ENCODE measurements around the gene NFAT5. TPM values are rescaled to one million over a fixed set of nuclear protein-coding genes. Genes with fewer than 3 reads are reported as not detected.

Gene NFAT5
- total and polyA plus RNA-seq, 3 donors from 2014 or later = 20.5 to 101 (median 72.4) TPM

DNA sequence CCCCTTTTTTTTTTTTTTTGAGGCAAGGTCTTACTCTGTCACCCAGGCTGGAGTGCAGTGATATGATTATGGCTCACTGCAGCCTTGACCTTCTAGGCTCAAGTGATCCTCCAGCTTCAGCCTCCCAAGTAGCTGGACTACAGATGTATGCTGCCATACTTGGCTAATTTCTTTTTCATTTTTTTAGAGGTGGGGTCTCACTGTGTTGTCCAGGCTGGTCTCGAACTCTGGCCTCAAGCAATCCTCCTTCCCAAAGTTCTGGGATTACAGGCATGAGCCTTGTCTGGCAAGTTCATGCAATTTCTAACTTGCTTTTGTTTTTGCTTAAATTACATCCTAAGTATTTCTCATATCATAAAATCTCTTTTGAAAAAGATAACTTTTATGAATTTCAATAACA lies 33.8 kb upstream of the NFAT5 start:
- TF ChIP-seq, protein P1, sequence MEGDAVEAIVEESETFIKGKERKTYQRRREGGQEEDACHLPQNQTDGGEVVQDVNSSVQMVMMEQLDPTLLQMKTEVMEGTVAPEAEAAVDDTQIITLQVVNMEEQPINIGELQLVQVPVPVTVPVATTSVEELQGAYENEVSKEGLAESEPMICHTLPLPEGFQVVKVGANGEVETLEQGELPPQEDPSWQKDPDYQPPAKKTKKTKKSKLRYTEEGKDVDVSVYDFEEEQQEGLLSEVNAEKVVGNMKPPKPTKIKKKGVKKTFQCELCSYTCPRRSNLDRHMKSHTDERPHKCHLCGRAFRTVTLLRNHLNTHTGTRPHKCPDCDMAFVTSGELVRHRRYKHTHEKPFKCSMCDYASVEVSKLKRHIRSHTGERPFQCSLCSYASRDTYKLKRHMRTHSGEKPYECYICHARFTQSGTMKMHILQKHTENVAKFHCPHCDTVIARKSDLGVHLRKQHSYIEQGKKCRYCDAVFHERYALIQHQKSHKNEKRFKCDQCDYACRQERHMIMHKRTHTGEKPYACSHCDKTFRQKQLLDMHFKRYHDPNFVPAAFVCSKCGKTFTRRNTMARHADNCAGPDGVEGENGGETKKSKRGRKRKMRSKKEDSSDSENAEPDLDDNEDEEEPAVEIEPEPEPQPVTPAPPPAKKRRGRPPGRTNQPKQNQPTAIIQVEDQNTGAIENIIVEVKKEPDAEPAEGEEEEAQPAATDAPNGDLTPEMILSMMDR (IDR thresholded peaks at IDR 0.05) = no peak
- TF ChIP-seq POLR2A (IDR thresholded peaks at IDR 0.05) = no peak
- no peaks in the 10 kb centered on the region for H3K36me3 ChIP-seq (ENCODE audit: low read depth, missing control alignments)
- 73 to 88% methylated on average over 1 of the region's 1 CpG for WGBS, 2 donors
- intact Hi-C loops (cut with DNase I; ENCODE audit: low total_unique reads) = no loop called here
- H3K4me1 ChIP-seq = peaks cover 5% of the 10 kb centered on the region
- no peak overlapping the region for H3K27ac ChIP-seq
- no peaks in the 10 kb centered on the region for H3K9me3 ChIP-seq
- DNase-seq = no peak
- H3K4me3 ChIP-seq = no peak overlapping the region
- no peaks in the 10 kb centered on the region for H3K27me3 ChIP-seq

DNA sequence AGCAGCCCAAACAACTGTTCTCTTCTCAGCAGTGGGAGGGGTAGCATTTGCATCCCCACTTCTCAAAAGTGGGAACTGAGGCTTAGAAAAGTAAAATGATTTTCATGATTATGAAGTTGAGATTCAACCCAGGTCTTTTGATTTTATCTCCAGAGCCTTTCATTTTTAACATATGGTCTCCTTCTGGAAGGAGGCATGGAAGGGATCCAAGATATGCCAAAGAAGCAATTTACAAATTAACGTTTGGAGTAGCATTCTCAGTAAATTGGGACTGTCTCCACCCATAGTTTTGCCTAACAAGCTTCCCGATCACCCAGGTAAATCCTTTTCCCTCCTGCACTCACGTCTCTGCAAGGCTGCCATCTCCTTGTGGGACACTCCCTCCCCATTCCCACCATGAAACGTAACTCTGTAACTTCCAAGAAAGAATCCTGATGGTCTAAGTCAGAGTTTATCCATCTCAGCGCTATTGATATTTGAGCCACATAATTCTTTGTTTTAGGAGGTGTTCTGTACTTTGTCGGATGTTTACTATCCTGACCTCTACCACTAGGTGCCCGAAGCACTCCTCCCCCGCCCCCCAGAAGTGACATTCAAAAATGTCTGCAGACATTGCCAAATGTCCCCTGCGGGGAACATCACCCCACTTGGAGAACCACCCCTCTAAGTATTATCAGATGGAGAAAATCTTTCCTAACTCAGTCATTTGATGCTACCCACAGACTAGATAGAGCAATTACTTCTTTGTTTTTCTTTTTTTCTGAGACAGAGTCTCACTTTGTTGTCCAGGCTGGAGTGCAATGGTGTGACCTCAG lies 32.9 kb upstream of the NFAT5 start:
- intact Hi-C loops (cut with DNase I; ENCODE audit: low total_unique reads) = no loop called here
- H3K36me3 ChIP-seq (ENCODE audit: low read depth, missing control alignments) = no peaks in the 10 kb centered on the region
- 58% methylated on average over 9 of the region's 9 CpGs for WGBS, 2 donors
- no peaks in the 10 kb centered on the region for H3K9me3 ChIP-seq
- H3K4me1 ChIP-seq = peaks cover 5% of the 10 kb centered on the region
- TF ChIP-seq, protein P1 (IDR thresholded peaks at IDR 0.05) = no peak
- no peak for TF ChIP-seq POLR2A (IDR thresholded peaks at IDR 0.05)
- no peak overlapping the region for H3K4me3 ChIP-seq
- DNase-seq = no peak
- no peak overlapping the region for H3K27ac ChIP-seq
- no peaks in the 10 kb centered on the region for H3K27me3 ChIP-seq

DNA sequence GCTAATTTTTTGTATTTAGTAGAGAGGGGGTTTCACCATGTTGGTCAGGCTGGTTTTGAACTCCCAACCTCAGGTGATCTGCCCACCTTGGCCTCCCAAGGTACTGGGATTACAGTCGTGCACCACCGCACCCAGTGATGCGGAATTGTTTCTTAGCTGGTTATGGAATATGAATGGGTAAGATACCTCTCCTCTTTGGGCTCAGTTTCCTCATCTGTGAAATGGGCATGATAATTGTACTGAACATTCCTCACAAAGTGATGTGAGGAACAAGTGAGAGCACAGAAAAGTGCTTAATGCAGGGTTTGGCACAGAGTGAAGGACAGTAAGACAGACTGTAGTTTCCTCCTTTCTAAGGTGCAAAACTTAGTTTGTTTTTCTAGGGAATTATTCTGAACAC lies 31.0 kb upstream of the NFAT5 start:
- Histone ChIP-seq H3K27ac (no peak overlapping the region), H3K27me3 (no peaks in the 10 kb centered on the region), H3K9me3 (no peaks in the 10 kb centered on the region), H3K36me3 (ENCODE audit: low read depth, missing control alignments) (no peaks in the 10 kb centered on the region), H3K4me1 (peaks cover 5% of the 10 kb centered on the region), H3K4me3 (no peak overlapping the region)
- DNase-seq = no peak
- TF ChIP-seq, protein P1 (IDR thresholded peaks at IDR 0.05) = no peak
- no peak for TF ChIP-seq POLR2A (IDR thresholded peaks at IDR 0.05)
- WGBS, 2 donors = 92 to 96% methylated on average over 3 of the region's 3 CpGs
- intact Hi-C loops (cut with DNase I; ENCODE audit: low total_unique reads) = no loop called here

DNA sequence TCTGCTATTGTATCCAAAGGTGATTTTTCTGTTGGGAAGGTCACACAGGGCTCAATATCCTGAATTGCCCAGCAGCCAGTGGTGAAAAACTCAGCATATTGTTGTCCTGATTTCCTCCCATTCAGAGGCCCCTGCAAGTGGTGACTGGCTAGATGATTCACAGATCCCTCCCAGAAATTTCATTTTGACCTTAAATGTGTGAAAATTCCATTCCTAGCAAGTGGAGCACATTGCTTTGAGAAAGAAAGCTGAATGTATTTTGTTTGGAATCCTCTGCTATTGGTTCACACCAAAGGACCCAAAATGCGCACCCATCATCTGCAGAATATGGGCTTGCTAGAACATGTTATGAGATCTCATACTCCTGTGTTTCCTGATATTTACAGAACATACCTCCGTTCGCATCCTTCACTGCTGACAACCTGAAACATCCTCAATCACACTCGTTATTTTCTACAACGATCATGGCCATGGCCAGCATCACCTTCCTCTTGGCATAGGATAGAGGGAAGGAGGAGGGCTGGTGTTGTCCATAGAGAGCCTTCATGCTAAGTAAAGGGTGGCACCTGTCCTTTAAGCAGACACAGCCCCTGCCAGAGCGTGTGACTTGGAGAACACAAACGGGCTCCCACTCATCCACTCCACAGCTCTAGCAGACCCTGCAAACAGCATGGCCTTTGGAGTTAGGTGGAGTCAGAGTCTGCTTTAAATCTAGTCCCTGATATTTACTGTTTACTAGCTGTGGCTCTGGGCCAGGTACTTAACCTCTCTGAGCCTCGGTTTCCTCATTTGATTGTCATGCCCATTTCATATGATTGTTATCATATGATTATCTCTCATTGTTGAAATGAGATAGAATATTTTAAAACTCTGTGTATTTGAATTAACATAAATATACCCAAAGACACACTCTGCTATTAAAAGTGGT lies 30.4 kb upstream of the NFAT5 start:
- Histone ChIP-seq H3K4me3 (no peak overlapping the region), H3K9me3 (no peaks in the 10 kb centered on the region), H3K27me3 (no peaks in the 10 kb centered on the region), H3K36me3 (ENCODE audit: low read depth, missing control alignments) (no peaks in the 10 kb centered on the region), H3K4me1 (peaks cover 5% of the 10 kb centered on the region), H3K27ac (no peak overlapping the region)
- TF ChIP-seq, protein P1 (IDR thresholded peaks at IDR 0.05) = no peak
- no peak for TF ChIP-seq POLR2A (IDR thresholded peaks at IDR 0.05)
- 79% methylated on average over 8 of the region's 8 CpGs for WGBS, 2 donors
- no peak for DNase-seq
- intact Hi-C loops (cut with DNase I; ENCODE audit: low total_unique reads) = no loop called here

Data from testis (tissue), 3 donors.